NT2/D1 (cell line): ENCODE data around the gene OR51S1.
"Not testable (repeated sequence)": the region's sequence is repeated elsewhere in the genome, so short reads cannot be mapped to it uniquely, and the experiment has no call there.

Experiments
- SUZ12 ChIP-seq: IDR thresholded peaks from 2 replicates; pipeline ENCODE4 v1.6.1; 2011; ENCODE audit not compliant: insufficient read length, insufficient read depth; ENCODE audit errors: extremely low read depth
- YY1 ChIP-seq: IDR thresholded peaks from 2 replicates; pipeline ENCODE4 v1.6.1; 2011; ENCODE audit not compliant: insufficient read length, insufficient read depth
- ZNF274 ChIP-seq: IDR thresholded peaks from 2 replicates; pipeline ENCODE4 v1.6.1; 2011; ENCODE audit warnings: mild to moderate bottlenecking, low read depth, low read length

- TF ChIP-seq YY1, ZNF274, SUZ12: not testable (repeated sequence)
Measured at GRCh38 chr11:4801316-4801715, 47.7 kb downstream of the OR51S1 start.
